GM19099 (cell line): ENCODE data around the gene RPL18.

Experiments used
- POLR2A ChIP-seq: IDR thresholded peaks from 3 replicates; pipeline ENCODE4 v1.6.1; 2011; ENCODE audit warnings: low read depth; ENCODE audit not compliant: insufficient read length; ENCODE audit errors: extremely low read depth

The RPL18 gene

GRCh38 chr19:48646001-48646721, 27.2 kb upstream of the RPL18 start, which contains the start of gene CA11:
Gene CA11 (minus strand): TSS chr19:48646187. CDS start chr19:48645632, 555 bp downstream.
- no peak for TF ChIP-seq POLR2A

- no peak for TF ChIP-seq POLR2A
Measured at GRCh38 chr19:48645620-48646000, 26.6 kb upstream of the RPL18 start.

- TF ChIP-seq POLR2A = no peak
Measured at GRCh38 chr19:48644839-48645619, 26.1 kb upstream of the RPL18 start.

GRCh38 chr19:48644355-48644754, 25.4 kb upstream of the RPL18 start:
- no peak for TF ChIP-seq POLR2A

- no peak for TF ChIP-seq POLR2A
Measured at GRCh38 chr19:48642862-48643261, 23.9 kb upstream of the RPL18 start.

GRCh38 chr19:48641850-48642249, 22.9 kb upstream of the RPL18 start:
- TF ChIP-seq POLR2A = no peak

GRCh38 chr19:48639483-48640375, 20.8 kb upstream of the RPL18 start:
- no peak for TF ChIP-seq POLR2A

GRCh38 chr19:48638831-48639381, 19.9 kb upstream of the RPL18 start:
- TF ChIP-seq POLR2A = no peak

- peak; percentile 56 for TF ChIP-seq POLR2A
Measured at GRCh38 chr19:48637948-48638830, 19.2 kb upstream of the RPL18 start.

GRCh38 chr19:48637449-48637947, 18.5 kb upstream of the RPL18 start:
- TF ChIP-seq POLR2A = no peak

GRCh38 chr19:48636859-48637448, 18.0 kb upstream of the RPL18 start, which contains the start of gene DBP:
Gene DBP (minus strand): TSS chr19:48637379. CDS start chr19:48636994, 385 bp downstream.
- TF ChIP-seq POLR2A = peak; percentile 45

- no peak for TF ChIP-seq POLR2A
Measured at GRCh38 chr19:48635966-48636858, 17.2 kb upstream of the RPL18 start.
